Daoy (cell line): Measurements from ENCODE around the gene TMEM200A. TPM values are rescaled to one million over a fixed set of nuclear protein-coding genes. Genes with fewer than 3 reads are reported as not detected.

ENCODE experiments used
- DNase-seq: peaks from one replicate; pipeline ENCODE4 v3.0.0-alpha.2; 2015; ENCODE audit warnings: low read depth
- total RNA-seq: library from RNA; depleted of rRNA; stranded (reverse); fragments of >200 nt; shearing (Covaris generic); gene quantifications from 2 replicates; pipeline ENCODE4 v1.2.3, GENCODE V29; 2014; rRNA removed

TMEM200A gene
- total RNA-seq, 1 experiment from 2014 or later, result not detected

DNA sequence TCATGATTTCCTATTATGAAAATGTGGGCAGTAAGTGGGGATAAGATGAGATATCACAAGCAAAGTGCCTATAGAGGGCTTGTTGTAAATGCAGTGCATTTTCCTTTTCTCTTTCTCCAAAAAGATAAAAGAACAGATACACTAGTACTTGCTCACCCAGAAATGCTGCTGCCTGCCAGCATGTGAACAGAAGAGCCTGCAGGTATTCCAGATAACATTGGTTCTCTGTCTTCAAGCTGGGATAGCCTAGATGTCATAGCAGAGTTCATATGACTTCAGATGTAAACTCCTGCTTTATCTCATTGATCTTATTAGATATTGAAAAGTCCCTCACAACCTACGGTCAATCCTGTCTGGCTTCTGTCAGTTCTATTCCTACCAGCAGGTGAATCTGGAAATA is 123.7 kb downstream of the TMEM200A start:
- no peak for DNase-seq

Other genes starting within 250 kb of the TMEM200A start
- not detected in 2 replicates for gene SAMD3, start 143.1 kb upstream of the TMEM200A start, total RNA-seq